Measurements from ENCODE around the gene CARS1. TPM values are rescaled to one million over a fixed set of nuclear protein-coding genes. Genes with fewer than 3 reads are reported as not detected.

The CARS1 gene
- total and polyA plus RNA-seq, 2 of the 8 experiments (the other 6 are each of a cell fraction or from before 2014, with no cell fraction given), result 44.1 to 100 TPM

DNA sequence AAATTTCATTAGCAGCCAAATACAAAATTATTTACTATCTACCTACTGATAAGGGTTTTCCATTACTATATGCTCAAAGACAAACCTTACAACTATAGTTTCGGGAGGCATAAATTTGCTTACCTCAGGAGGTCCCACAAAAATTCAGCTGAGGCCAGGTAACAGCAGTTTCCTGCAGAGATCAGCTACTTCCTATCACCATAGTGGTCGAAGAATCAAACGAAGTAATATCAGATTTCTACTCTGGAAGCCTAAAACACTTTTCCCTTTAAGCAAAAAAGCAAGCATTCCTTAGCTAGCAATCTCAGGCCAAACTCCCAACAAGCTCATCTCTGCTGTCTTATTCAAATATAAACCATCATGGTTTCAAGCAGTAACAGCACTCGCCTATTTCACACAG is 68.2 kb downstream of the CARS1 start:
- Histone ChIP-seq H2BK120ac (replicated peaks; ENCODE audit: low read depth, low read length) (no peak overlapping the region), H4K20me1 (replicated peaks in 1 of 2; ENCODE audit: control insufficient read depth in 1 of 2, insufficient read depth in 2 of 2, low read length in 2 of 2) (peaks cover 18 to 21% of the 10 kb centered on the region in 2 experiments)

More for the DNA sequence above, 68.2 kb downstream of the CARS1 start:
- no peak overlapping the region for H3K18ac ChIP-seq (ENCODE audit: extremely low read depth, low read length)
- H2BK5ac ChIP-seq (ENCODE audit: low read depth, low read length), result no peak overlapping the region
- H3K4ac ChIP-seq (replicated peaks; ENCODE audit: insufficient read length, low read depth, low read length), result no peak overlapping the region
- H3K23ac ChIP-seq (ENCODE audit: insufficient read length), result no peak overlapping the region
- H2AK5ac ChIP-seq (ENCODE audit: low read depth, low read length), result no peak overlapping the region
- H2BK20ac ChIP-seq (ENCODE audit: low read length), result no peak overlapping the region
- FAIRE-seq, result no peak
- TF ChIP-seq ASH2L (IDR thresholded peaks at IDR 0.05; ENCODE audit: low read length), result no peak
- no peaks in the 10 kb centered on the region for H3K9me3 ChIP-seq (ENCODE audit: insufficient read depth in 2 of 2, low read depth in 1 of 2, low read length in 1 of 2)
- no peak overlapping the region for H2BK15ac ChIP-seq (ENCODE audit: low read length)
- no peak overlapping the region for H4K91ac ChIP-seq (replicated peaks; ENCODE audit: insufficient read length, low read length)
- H3K4me2 ChIP-seq (ENCODE audit: insufficient read depth in 1 of 2, low read depth in 2 of 2, low read length in 2 of 2), result peak overlapping the region; percentile 77 to 88
- H4K5ac ChIP-seq (ENCODE audit: insufficient read length, low read depth, low read length), result no peak overlapping the region
- peaks cover 6 to 18% (median 8%) of the 10 kb centered on the region in 4 experiments; a peak in 6 of 7 replicates for H3K4me1 ChIP-seq (replicated peaks in 1 of 4; ENCODE audit: control insufficient read depth in 3 of 4, insufficient read depth in 4 of 4, low read length in 3 of 4)
- H3K9ac ChIP-seq (replicated peaks in 1 of 4; ENCODE audit: extremely low read depth in 1 of 4, low read depth in 3 of 4, low read length in 3 of 4), result peak overlapping the region in 1 of 4 experiments; percentile 43; a peak in 1 of 7 replicates
- no peak for DNase-seq (ENCODE audit: low read depth in 1 of 2, low spot score in 2 of 2)
- ChIA-PET CTCF (ENCODE audit: partially characterized antibody) (interaction anchor here (1.1 to 2.7 kb wide), 5 partner anchors 13 to 103 kb away, joined by 3 to 18 read pairs (median 4); no protein-coding TSS in a partner anchor), POLR2A (ENCODE audit: partially characterized antibody) (interaction anchor here (0.8 to 2.6 kb wide), 6 partner anchors 8 to 43 kb away, joined by 3 to 14 read pairs (median 6); no protein-coding TSS in a partner anchor)
- no peaks in the 10 kb centered on the region for H3K27me3 ChIP-seq (replicated peaks in 1 of 4; ENCODE audit: control insufficient read depth in 3 of 4, extremely low read depth in 1 of 4, insufficient read depth in 3 of 4, low read length in 3 of 4)
- H3K79me1 ChIP-seq (ENCODE audit: low read depth, low read length), result peaks cover 11% of the 10 kb centered on the region
- peaks cover 11% of the 10 kb centered on the region for H3K23me2 ChIP-seq (ENCODE audit: low read depth, low read length)
- H3K27ac ChIP-seq (ENCODE audit: low read depth, low read length), result no peak overlapping the region
- H3K36me3 ChIP-seq (ENCODE audit: control insufficient read depth in 2 of 4, insufficient read depth in 4 of 4, low read length in 3 of 4), result peaks cover 0 to 7% (median 0%) of the 10 kb centered on the region in 4 experiments; a peak in 3 of 8 replicates
- WGBS, 2 experiments (ENCODE audit: extremely low coverage in 1 of 2, insufficient coverage in 1 of 2, insufficient read length in 1 of 2, insufficient replicate concordance in 2 of 2, low coverage in 1 of 2, low lambda C conversion rate in 2 of 2, missing lambda C conversion rate in 1 of 2), result 34% methylated on average over 4 of the region's 4 CpGs; no CpG with 5 or more reads in 1 of the 2 experiments
- no peak overlapping the region for H4K8ac ChIP-seq (ENCODE audit: extremely low read depth, insufficient read depth, low read length)
- no peak overlapping the region for H3K14ac ChIP-seq (ENCODE audit: insufficient read length)
- H3K4me3 ChIP-seq (ENCODE audit: extremely low read depth in 1 of 4, insufficient read depth in 2 of 4, low read depth in 3 of 4, low read length in 4 of 4), result peak overlapping the region; percentile 23 to 76 (median 30); a peak in 6 of 8 replicates
- H3K79me2 ChIP-seq (ENCODE audit: control insufficient read depth in 1 of 2, insufficient read depth in 2 of 2, low read length in 2 of 2), result peaks cover 65 to 77% of the 10 kb centered on the region in 2 experiments
- H3K56ac ChIP-seq (replicated peaks; ENCODE audit: insufficient read length, low read depth, low read length), result no peak overlapping the region
- no peak overlapping the region for H2BK12ac ChIP-seq (ENCODE audit: low read depth, low read length)
- H2AFZ ChIP-seq (ENCODE audit: low read length), result no peak overlapping the region
